Measurements from ENCODE around the gene PLEKHG5. TPM values are rescaled to one million over a fixed set of nuclear protein-coding genes. Genes with fewer than 3 reads are reported as not detected.

PLEKHG5 gene
- total and polyA plus RNA-seq, 10 of the 15 experiments (the other 5 are each of a cell fraction or from before 2014, with no cell fraction given), result 0.04 to 1.1 (median 0.18) TPM; not detected in 1

DNA sequence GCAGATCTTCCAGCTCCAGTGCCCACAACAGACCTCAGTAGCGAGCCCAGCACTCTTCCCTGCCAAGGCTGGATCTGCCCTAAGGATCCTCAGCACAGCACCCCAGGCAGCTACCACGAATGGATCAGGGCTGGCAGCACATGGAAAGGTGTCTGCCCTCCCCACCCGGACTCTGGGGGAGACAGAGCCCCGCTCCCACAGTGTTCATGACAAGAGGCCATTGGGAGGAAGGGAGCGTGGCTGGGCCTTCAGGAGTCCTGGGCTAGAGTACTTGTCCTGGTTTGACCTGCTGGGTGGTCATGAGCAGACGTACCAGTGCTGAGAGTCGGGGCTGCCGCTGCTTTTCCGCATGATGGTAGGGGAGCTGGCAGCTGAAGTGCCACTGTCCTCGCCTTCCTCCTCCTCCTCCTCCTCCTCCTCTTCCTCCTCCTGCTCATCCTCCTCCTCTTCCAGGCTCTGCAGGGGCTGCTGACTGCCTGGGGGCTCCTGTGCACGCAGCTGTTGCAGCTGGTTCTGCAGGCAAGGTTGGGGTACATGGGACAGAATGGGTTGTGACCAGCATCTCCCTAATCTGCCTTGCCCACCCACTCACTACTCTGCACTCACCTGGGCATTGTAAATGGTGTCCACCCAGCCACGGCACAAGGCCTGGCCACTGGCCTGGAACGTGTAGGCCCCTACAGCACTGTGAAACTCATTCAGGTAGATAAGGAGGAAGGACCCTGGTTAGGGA lies 22.6 kb downstream of the PLEKHG5 start:
- Histone ChIP-seq H4K20me1 (ENCODE audit: control insufficient read depth, insufficient read depth) (no peaks in the 10 kb centered on the region), H3K27me3 (replicated peaks in 1 of 2; ENCODE audit: control insufficient read depth in 2 of 2, insufficient read depth in 2 of 2, low read length in 1 of 2) (peaks cover 0 to 3% of the 10 kb centered on the region in 2 experiments; a peak in 3 of 4 replicates), H2AFZ (ENCODE audit: control insufficient read depth, low read depth, low read length) (no peak overlapping the region), H3K4me2 (ENCODE audit: control insufficient read depth, insufficient read depth) (no peak overlapping the region), H3K79me2 (ENCODE audit: control insufficient read depth, insufficient read depth, low read length) (no peaks in the 10 kb centered on the region), H3K4me3 (no peak overlapping the region), H3K36me3 (ENCODE audit: control insufficient read depth in 2 of 2, insufficient read depth in 2 of 2, low read length in 1 of 2) (no peaks in the 10 kb centered on the region), H3K9me3 (replicated peaks; ENCODE audit: control insufficient read depth, insufficient read depth, low read length) (no peaks in the 10 kb centered on the region), H3K4me1 (ENCODE audit: control insufficient read depth, insufficient read depth, low read length) (no peaks in the 10 kb centered on the region), H3K27ac (ENCODE audit: control insufficient read depth, insufficient read depth) (no peak overlapping the region), H3K9ac (ENCODE audit: control insufficient read depth, insufficient read depth, low read length) (no peak overlapping the region)
- SMC1A ChIA-PET (ENCODE audit: uncharacterized antibody, unreplicated experiment), result no interaction called here
- BruUV-seq (replicated peaks), result no TSS peak
- RAD21 ChIA-PET (ENCODE audit: unreplicated experiment), result interaction anchor here (1.0 kb wide), 1 partner anchor 60 kb away, joined by 3 read pairs; no protein-coding TSS in a partner anchor
- CTCF ChIA-PET, result interaction anchor here (1.3 kb wide), 2 partner anchors 8 to 46 kb away, joined by 3 to 5 read pairs; no protein-coding TSS in a partner anchor
- intact Hi-C loops (cut with micrococcal nuclease; ENCODE audit: unreplicated experiment) (no loop called here), in situ Hi-C loops (cut with MboI) (no loop called here)
- FAIRE-seq (no peak), ATAC-seq (no peak), DNase-seq (ENCODE audit: low read depth, low spot score) (no peak)
- 37% methylated on average over 13 of the region's 13 CpGs for WGBS (ENCODE audit: insufficient coverage, insufficient replicate concordance, low lambda C conversion rate, missing lambda C conversion rate)
- POLR2A ChIA-PET, result no interaction called here
- no peak for TF ChIP-seq ZNF217 (IDR thresholded peaks at IDR 0.05)
- TF ChIP-seq BRCA1 (IDR thresholded peaks at IDR 0.05; ENCODE audit: low read depth, low read length), result no peak
- TF ChIP-seq GABPA (IDR thresholded peaks at IDR 0.05; ENCODE audit: low read depth), result no peak
- TF ChIP-seq ZSCAN29 (IDR thresholded peaks at IDR 0.05), result no peak
- TF ChIP-seq, protein P1, sequence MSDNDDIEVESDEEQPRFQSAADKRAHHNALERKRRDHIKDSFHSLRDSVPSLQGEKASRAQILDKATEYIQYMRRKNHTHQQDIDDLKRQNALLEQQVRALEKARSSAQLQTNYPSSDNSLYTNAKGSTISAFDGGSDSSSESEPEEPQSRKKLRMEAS (IDR thresholded peaks at IDR 0.05; ENCODE audit: low read depth, low read length), result no peak

Measured in GM12878 (cell line).